CD4-positive, CD25-positive, alpha-beta regulatory T cell (primary cell): ENCODE data around the gene CASD1. TPM values are rescaled to one million over a fixed set of nuclear protein-coding genes. Genes with fewer than 3 reads are reported as not detected.

Experiments
- polyA plus RNA-seq, 4 donors: library from polyadenylated mRNA; unstranded; fragments of 300-500 nt; fragmentation: Illumina TruSeq; gene quantifications; one replicate each; pipeline ENCODE4 v1.2.3, GENCODE V29; 2021
- total RNA-seq: library from RNA; stranded (reverse); gene quantifications from one replicate; pipeline ENCODE4 v1.2.3, GENCODE V29; 2022

CASD1 gene
- total and polyA plus RNA-seq, 5 donors from 2014 or later: 7.8 to 21.8 (median 9.1) TPM

Other genes starting within 250 kb of the CASD1 start
- gene COL1A2, start 114.9 kb upstream of the CASD1 start, total RNA-seq: not detected
- not detected for gene COL1A2, start 114.9 kb upstream of the CASD1 start, polyA plus RNA-seq
- gene SGCE, start 146.3 kb downstream of the CASD1 start, total RNA-seq: 1.5 TPM
- gene SGCE, start 146.3 kb downstream of the CASD1 start, polyA plus RNA-seq: 1 to 10 TPM in 1 of 4 donors, under 1 TPM in 2, not detected in 1; 0.14 to 1.8 (median 0.56) TPM